Activated T-cell treated with anti-CD3 and anti-CD28 coated beads, Interleukin-2, amount 50 U/mL, for 72 hours (primary cell): ENCODE measurements around the gene NXT1. TPM values are rescaled to one million over a fixed set of nuclear protein-coding genes. Genes with fewer than 3 reads are reported as not detected.
"Not testable (repeated sequence)": the region's sequence is repeated elsewhere in the genome, so short reads cannot be mapped to it uniquely, and the experiment has no call there.

Source experiments
- ATAC-seq, 2 donors: fragments of 150-1000 bp; cut with Tn5 transposase; replicated peaks in 1 of 2; 2 replicates each; pipeline ENCODE4 v1.10.0; 2021; ENCODE audit warnings: moderate library complexity in 2 of 2, mild to moderate bottlenecking in 1 of 2
- DNase-seq, 2 donors: peaks; one replicate each; pipeline ENCODE4 v3.0.0; 2021 to 2022; ENCODE audit warnings: mixed read lengths in 1 of 2
- H3K27ac Mint-ChIP-seq: one replicate; pipeline ENCODE4 v1.8.0; 2022; ENCODE audit warnings: mild to moderate bottlenecking, moderate library complexity, mixed read lengths
- H3K27me3 Mint-ChIP-seq: one replicate; pipeline ENCODE4 v1.8.0; 2022; ENCODE audit warnings: low read depth, mixed read lengths
- H3K36me3 Mint-ChIP-seq, 2 donors: one replicate each; pipeline ENCODE4 v1.8.0; 2022; ENCODE audit warnings: mixed read lengths in 2 of 2, mild to moderate bottlenecking in 1 of 2; ENCODE audit not compliant: insufficient read depth in 2 of 2
- H3K4me1 Mint-ChIP-seq: one replicate; pipeline ENCODE4 v1.8.0; 2022; ENCODE audit warnings: low read depth, mixed read lengths
- H3K4me3 Mint-ChIP-seq, 2 donors: one replicate each; pipeline ENCODE4 v1.8.0; 2022; ENCODE audit warnings: mild to moderate bottlenecking in 2 of 2, mixed read lengths in 2 of 2, moderate library complexity in 2 of 2
- H3K9me3 Mint-ChIP-seq, 2 donors: one replicate each; pipeline ENCODE4 v1.8.0; 2022; ENCODE audit warnings: mixed read lengths in 2 of 2
- total RNA-seq, 2 donors: library from RNA; stranded (reverse); gene quantifications; one replicate each; pipeline ENCODE4 v1.2.3, GENCODE V29; 2022

The NXT1 gene
- total RNA-seq, result 10 to 100 TPM; 39.6 to 45.7 TPM

- peaks cover 40% of the 10 kb centered on the region for H3K4me1 Mint-ChIP-seq
- no peaks in the 10 kb centered on the region for H3K27me3 Mint-ChIP-seq
- peaks cover 3% of the 10 kb centered on the region in 2 donors for H3K36me3 Mint-ChIP-seq
- DNase-seq, result peak; percentile 96
- H3K9me3 Mint-ChIP-seq, result no peaks in the 10 kb centered on the region
- peak; percentile 90 for ATAC-seq
- peak within 1 kb of the TSS; percentile 99 for H3K27ac Mint-ChIP-seq
- H3K4me3 Mint-ChIP-seq, result peak within 1 kb of the TSS; percentile 80 to 92
These were observed at the start of gene NXT1 for GRCh38 chr20:23350196-23350903. Gene NXT1 (plus strand): TSS chr20:23350791. CDS start chr20:23354042, 3,251 bp downstream.

- Mint-ChIP-seq H3K9me3 (no peaks in the 10 kb centered on the region), H3K27ac (no peak overlapping the region), H3K36me3 (no peaks in the 10 kb centered on the region), H3K4me3 (no peak overlapping the region), H3K27me3 (no peaks in the 10 kb centered on the region), H3K4me1 (no peaks in the 10 kb centered on the region)
- no peak for DNase-seq
- no peak for ATAC-seq
These were observed 49.0 kb upstream of the NXT1 start for GRCh38 chr20:23301436-23302050.

GRCh38 chr20:23302386-23302785, 48.2 kb upstream of the NXT1 start:
- no peaks in the 10 kb centered on the region for H3K27me3 Mint-ChIP-seq
- no peak overlapping the region for H3K4me3 Mint-ChIP-seq
- H3K9me3 Mint-ChIP-seq, result no peaks in the 10 kb centered on the region
- H3K4me1 Mint-ChIP-seq, result no peaks in the 10 kb centered on the region
- DNase-seq (no peak), ATAC-seq (no peak)
- no peaks in the 10 kb centered on the region for H3K36me3 Mint-ChIP-seq
- H3K27ac Mint-ChIP-seq, result no peak overlapping the region

DNA sequence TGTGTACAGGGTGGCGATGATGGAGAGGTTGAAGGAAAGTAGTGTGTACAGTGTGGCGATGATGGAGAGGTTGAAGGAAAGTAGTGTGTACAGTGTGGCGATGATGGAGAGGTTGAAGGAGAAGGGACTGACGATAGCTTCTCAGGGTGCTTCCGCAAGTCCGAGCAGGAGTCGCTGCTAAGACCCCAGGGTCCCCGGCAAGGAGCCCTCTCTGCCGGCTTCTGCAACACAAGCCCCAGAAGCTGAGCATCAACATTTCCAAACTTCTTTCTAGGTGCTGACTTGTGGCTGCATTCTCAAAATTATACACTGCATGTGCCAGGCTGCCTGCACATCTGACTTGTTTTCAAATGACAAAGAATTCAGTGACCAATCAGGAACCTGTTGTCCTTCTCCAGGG, 47.8 kb upstream of the NXT1 start:
- no peak for ATAC-seq
- H3K4me1 Mint-ChIP-seq, result no peaks in the 10 kb centered on the region
- no peaks in the 10 kb centered on the region for H3K9me3 Mint-ChIP-seq
- H3K4me3 Mint-ChIP-seq, result no peak overlapping the region
- H3K36me3 Mint-ChIP-seq, result no peaks in the 10 kb centered on the region
- DNase-seq, result no peak
- no peak overlapping the region for H3K27ac Mint-ChIP-seq
- no peaks in the 10 kb centered on the region for H3K27me3 Mint-ChIP-seq

- Mint-ChIP-seq H3K27me3 (no peaks in the 10 kb centered on the region), H3K4me3 (no peak overlapping the region), H3K36me3 (no peaks in the 10 kb centered on the region), H3K4me1 (peaks cover 6% of the 10 kb centered on the region), H3K9me3 (no peaks in the 10 kb centered on the region), H3K27ac (no peak overlapping the region)
- no peak for ATAC-seq
- no peak for DNase-seq
These were observed 47.1 kb upstream of the NXT1 start for GRCh38 chr20:23303325-23304102.

DNA sequence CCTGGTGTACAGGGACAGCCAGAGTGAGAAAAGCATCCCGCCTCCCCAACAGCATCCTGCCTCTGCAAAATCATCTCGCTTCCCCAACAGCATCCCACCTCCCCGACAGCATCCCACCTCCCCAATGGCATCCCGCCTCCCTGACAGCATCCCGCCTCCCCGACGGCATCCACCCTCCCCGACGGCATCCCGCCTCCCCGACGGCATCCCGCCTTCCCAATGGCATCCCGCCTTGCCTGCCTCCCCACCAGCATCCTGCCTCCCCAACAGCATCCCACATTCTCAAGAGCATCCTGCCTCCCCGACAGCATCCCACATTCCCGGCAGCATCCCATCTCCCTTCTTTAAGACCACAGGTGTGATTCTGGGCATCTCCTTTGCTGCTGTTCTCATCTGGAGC, 46.0 kb upstream of the NXT1 start:
- no peak overlapping the region for H3K27ac Mint-ChIP-seq
- DNase-seq, result no peak
- no peak for ATAC-seq
- no peak overlapping the region for H3K4me3 Mint-ChIP-seq
- H3K36me3 Mint-ChIP-seq, result no peaks in the 10 kb centered on the region
- peaks cover 8% of the 10 kb centered on the region for H3K4me1 Mint-ChIP-seq
- no peaks in the 10 kb centered on the region for H3K9me3 Mint-ChIP-seq
- H3K27me3 Mint-ChIP-seq, result no peaks in the 10 kb centered on the region

DNA sequence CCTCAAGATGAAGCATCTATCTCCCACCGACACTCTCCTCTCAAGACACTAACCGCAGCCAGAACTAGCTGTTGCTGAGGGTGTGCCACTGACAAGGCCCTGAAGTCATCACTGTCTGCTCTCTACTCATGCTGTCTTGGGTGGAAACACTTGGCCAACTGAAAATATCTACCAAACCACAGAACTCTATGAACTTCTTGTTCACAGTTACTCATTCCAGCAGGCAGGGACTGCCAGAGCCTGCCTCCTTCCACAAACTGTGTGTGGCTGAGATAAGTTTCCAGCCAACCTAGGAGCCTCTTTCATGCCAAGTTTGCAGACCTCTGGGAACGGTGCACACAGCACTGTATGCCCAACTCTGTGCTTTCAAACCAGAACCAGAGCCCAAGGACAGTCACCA, 45.5 kb upstream of the NXT1 start:
- Mint-ChIP-seq H3K9me3 (no peaks in the 10 kb centered on the region), H3K36me3 (no peaks in the 10 kb centered on the region), H3K4me3 (no peak overlapping the region), H3K4me1 (peaks cover 8% of the 10 kb centered on the region), H3K27me3 (no peaks in the 10 kb centered on the region), H3K27ac (no peak overlapping the region)
- DNase-seq (no peak), ATAC-seq (peak in 1 of 2 donors; percentile 15)

- not testable (repeated sequence) for H3K9me3 Mint-ChIP-seq
These were observed 43.2 kb upstream of the NXT1 start for GRCh38 chr20:23307393-23307792.

GRCh38 chr20:23308024-23308423, 42.6 kb upstream of the NXT1 start:
- H3K9me3 Mint-ChIP-seq, result no peaks in the 10 kb centered on the region
- no peaks in the 10 kb centered on the region for H3K36me3 Mint-ChIP-seq
- no peak overlapping the region for H3K4me3 Mint-ChIP-seq
- DNase-seq (no peak), ATAC-seq (no peak)
- H3K27me3 Mint-ChIP-seq, result peaks cover 6% of the 10 kb centered on the region
- H3K27ac Mint-ChIP-seq, result no peak overlapping the region
- peaks cover 8% of the 10 kb centered on the region for H3K4me1 Mint-ChIP-seq

More at GRCh38 chr20:23307393-23307792, 43.2 kb upstream of the NXT1 start:
- not testable (repeated sequence) for DNase-seq, H3K27ac Mint-ChIP-seq, H3K4me1 Mint-ChIP-seq, H3K36me3 Mint-ChIP-seq, H3K4me3 Mint-ChIP-seq, H3K27me3 Mint-ChIP-seq, ATAC-seq

GRCh38 chr20:23308908-23309307, 41.7 kb upstream of the NXT1 start:
- peaks cover 8% of the 10 kb centered on the region for H3K4me1 Mint-ChIP-seq

DNA sequence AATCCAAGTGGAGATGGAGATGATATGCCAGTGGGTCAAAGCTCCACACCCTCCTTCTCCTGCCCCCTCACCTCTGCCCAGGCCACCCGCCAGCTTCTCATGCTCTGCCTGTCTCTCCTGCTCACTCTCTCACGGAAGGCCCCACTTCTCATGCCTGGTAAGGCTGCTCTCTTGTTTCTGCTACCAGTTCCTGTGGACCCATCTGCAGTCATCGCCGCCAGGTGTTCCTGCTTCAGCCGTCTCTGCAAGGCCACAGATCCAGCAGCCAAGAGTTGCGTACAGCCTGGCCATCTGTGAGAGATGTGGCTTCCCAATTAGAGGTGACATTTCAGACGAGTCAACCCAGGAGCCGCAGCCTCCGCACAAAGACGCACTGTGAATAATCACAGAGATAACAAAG, 40.8 kb upstream of the NXT1 start:
- no peak overlapping the region for H3K4me3 Mint-ChIP-seq
- H3K27ac Mint-ChIP-seq, result no peak overlapping the region
- H3K36me3 Mint-ChIP-seq, result no peaks in the 10 kb centered on the region
- ATAC-seq (no peak), DNase-seq (no peak)
- peaks cover 8% of the 10 kb centered on the region for H3K4me1 Mint-ChIP-seq
- H3K27me3 Mint-ChIP-seq, result peaks cover 6% of the 10 kb centered on the region
- no peaks in the 10 kb centered on the region for H3K9me3 Mint-ChIP-seq

More at GRCh38 chr20:23308908-23309307, 41.7 kb upstream of the NXT1 start:
- DNase-seq (no peak), ATAC-seq (no peak)
- H3K27ac Mint-ChIP-seq, result no peak overlapping the region
- H3K9me3 Mint-ChIP-seq, result no peaks in the 10 kb centered on the region
- no peaks in the 10 kb centered on the region for H3K36me3 Mint-ChIP-seq
- peaks cover 6% of the 10 kb centered on the region for H3K27me3 Mint-ChIP-seq
- no peak overlapping the region for H3K4me3 Mint-ChIP-seq

DNA sequence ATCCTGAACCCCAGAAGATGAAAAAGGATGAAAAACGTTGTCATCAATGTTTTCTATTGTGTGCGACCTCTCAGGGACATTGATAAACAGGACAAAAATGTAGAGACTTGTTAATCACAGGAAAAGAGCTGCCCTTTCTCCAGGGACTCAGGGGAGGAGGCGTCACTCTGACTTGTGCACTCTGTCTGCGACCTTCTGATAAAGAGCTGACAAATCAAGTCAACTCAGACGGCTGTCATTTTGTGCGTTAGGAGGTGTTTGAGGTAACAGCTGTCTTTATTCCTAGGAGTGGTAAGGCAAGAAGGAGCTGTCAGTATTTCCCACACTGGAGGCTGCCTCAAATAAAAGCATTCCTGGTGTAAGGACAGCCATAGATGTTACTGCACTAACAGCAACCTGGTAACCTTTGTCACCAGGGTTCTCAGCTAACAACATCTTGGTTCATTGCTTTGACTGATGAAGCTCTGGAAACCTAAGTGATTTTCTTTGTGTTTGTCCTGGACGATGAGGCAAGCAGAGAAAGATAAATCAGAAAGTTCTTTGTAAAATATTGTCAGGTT, 38.6 kb upstream of the NXT1 start:
- H3K36me3 Mint-ChIP-seq, result no peaks in the 10 kb centered on the region
- no peak for ATAC-seq
- no peak overlapping the region for H3K4me3 Mint-ChIP-seq
- H3K27ac Mint-ChIP-seq, result no peak overlapping the region
- no peaks in the 10 kb centered on the region for H3K9me3 Mint-ChIP-seq
- DNase-seq, result no peak
- H3K27me3 Mint-ChIP-seq, result peaks cover 6% of the 10 kb centered on the region
- H3K4me1 Mint-ChIP-seq, result peaks cover 8% of the 10 kb centered on the region

- Mint-ChIP-seq H3K27me3 (peaks cover 6% of the 10 kb centered on the region), H3K4me3 (no peak overlapping the region), H3K36me3 (no peaks in the 10 kb centered on the region), H3K4me1 (peaks cover 5% of the 10 kb centered on the region), H3K9me3 (no peaks in the 10 kb centered on the region), H3K27ac (no peak overlapping the region)
- ATAC-seq (no peak), DNase-seq (no peak)
These were observed 37.3 kb upstream of the NXT1 start for GRCh38 chr20:23313271-23313670.
